Chondrocyte (in vitro differentiated cells): ENCODE results near the gene ADCYAP1R1. TPM values are rescaled to one million over a fixed set of nuclear protein-coding genes. Genes with fewer than 3 reads are reported as not detected.

ENCODE experiments used
- DNase-seq: peaks from one replicate; pipeline ENCODE4 v3.0.0; 2021; ENCODE audit warnings: mixed read lengths, low spot score
- H3K27ac Mint-ChIP-seq: one replicate; pipeline ENCODE4 v1.8.0; 2021; ENCODE audit warnings: mild to moderate bottlenecking, moderate library complexity, mixed read lengths; ENCODE audit not compliant: unreplicated experiment
- H3K27me3 Mint-ChIP-seq: 2 replicates; pipeline ENCODE4 v1.8.0; 2021; ENCODE audit warnings: low read depth, mixed read lengths
- H3K36me3 Mint-ChIP-seq: 2 replicates; pipeline ENCODE4 v1.8.0; 2021; ENCODE audit warnings: low read depth, mixed read lengths
- H3K4me1 Mint-ChIP-seq: 2 replicates; pipeline ENCODE4 v1.8.0; 2021; ENCODE audit warnings: low read depth, mild to moderate bottlenecking, mixed read lengths
- H3K4me3 Mint-ChIP-seq: one replicate; pipeline ENCODE4 v1.8.0; 2021; ENCODE audit warnings: mild to moderate bottlenecking, moderate library complexity, mixed read lengths; ENCODE audit not compliant: unreplicated experiment
- H3K9me3 Mint-ChIP-seq: 2 replicates; pipeline ENCODE4 v1.8.0; 2021; ENCODE audit warnings: low read depth, mixed read lengths
- total RNA-seq: library from RNA; stranded (reverse); gene quantifications from 3 replicates; pipeline ENCODE4 v1.2.1, GENCODE V29; 2021
- TF ChIP-seq, protein P1 (sequence below): fragments of 200-600 bp; sonication (generic); IDR thresholded peaks from 2 replicates; pipeline ENCODE4 v1.5.0; 2021; ENCODE audit warnings: antibody characterized with exemption, mild to moderate bottlenecking, moderate library complexity

Gene ADCYAP1R1
- total RNA-seq, 1 donor from 2014 or later = not detected

DNA sequence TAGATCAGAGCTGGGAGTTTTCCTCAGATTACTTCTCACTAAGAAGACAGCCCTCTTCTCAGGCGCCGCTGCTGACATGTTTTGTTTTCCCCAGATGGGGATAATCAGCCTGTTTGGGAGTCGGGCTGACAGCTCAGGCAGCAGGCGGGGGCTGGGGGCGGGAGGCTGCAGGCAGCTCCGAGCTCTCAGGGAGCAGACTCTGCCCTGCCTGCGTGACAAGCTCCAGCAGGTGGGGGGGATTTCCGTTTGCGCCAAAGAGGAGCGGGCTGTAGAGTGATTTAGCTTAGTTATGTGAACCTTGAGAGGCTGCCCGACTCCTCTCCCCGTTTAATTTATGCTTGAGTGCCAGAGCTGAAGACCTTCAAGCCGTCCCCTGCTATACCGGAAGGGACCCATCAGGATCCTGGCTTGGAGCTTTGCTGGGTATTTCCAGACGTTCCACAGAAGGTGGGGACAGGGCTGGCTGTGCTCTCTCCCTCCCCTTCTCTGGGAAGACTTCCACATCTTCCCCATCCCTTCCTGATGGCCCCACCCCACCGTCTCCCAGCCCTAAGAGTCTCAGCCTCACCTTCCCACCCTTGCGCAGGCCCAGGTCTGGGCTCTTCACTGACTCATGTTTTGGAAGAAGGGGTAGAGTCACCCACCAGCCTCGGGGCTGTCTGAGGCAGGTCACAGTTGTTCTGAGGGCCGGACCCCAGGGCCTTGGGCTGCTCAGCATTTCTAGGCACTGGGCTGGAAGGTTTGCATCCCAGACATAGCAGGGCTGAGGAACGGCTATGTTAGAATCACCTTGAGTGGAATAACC lies 24.7 kb upstream of the ADCYAP1R1 start:
- H3K4me1 Mint-ChIP-seq = peaks cover 10% of the 10 kb centered on the region
- H3K27me3 Mint-ChIP-seq = peaks cover 18% of the 10 kb centered on the region
- H3K9me3 Mint-ChIP-seq = no peaks in the 10 kb centered on the region
- H3K4me3 Mint-ChIP-seq = no peak overlapping the region
- no peak overlapping the region for H3K27ac Mint-ChIP-seq
- TF ChIP-seq, protein P1, sequence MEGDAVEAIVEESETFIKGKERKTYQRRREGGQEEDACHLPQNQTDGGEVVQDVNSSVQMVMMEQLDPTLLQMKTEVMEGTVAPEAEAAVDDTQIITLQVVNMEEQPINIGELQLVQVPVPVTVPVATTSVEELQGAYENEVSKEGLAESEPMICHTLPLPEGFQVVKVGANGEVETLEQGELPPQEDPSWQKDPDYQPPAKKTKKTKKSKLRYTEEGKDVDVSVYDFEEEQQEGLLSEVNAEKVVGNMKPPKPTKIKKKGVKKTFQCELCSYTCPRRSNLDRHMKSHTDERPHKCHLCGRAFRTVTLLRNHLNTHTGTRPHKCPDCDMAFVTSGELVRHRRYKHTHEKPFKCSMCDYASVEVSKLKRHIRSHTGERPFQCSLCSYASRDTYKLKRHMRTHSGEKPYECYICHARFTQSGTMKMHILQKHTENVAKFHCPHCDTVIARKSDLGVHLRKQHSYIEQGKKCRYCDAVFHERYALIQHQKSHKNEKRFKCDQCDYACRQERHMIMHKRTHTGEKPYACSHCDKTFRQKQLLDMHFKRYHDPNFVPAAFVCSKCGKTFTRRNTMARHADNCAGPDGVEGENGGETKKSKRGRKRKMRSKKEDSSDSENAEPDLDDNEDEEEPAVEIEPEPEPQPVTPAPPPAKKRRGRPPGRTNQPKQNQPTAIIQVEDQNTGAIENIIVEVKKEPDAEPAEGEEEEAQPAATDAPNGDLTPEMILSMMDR = no peak
- DNase-seq = peak; percentile 77
- no peaks in the 10 kb centered on the region for H3K36me3 Mint-ChIP-seq

DNA sequence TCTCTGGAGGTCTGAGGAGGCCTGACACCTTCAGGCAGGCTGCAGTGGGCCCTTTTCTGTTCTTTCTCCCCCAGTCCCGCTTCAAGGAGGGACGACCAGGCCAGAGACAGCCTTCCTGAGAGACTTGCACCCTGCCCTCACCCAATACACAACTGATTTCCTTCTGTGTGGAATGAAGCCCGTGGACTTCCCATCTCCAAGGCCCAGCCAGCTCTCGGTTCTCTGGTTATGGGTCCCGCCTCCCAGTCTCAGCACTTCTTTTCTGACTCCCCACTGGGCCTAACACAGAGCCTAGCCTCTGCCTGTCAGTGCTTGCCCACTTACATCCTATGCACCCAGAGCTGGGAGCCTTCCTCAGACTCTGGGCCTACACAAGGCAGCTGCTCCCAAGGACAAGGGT lies 24.1 kb upstream of the ADCYAP1R1 start:
- H3K27ac Mint-ChIP-seq = no peak overlapping the region
- H3K4me1 Mint-ChIP-seq = peaks cover 10% of the 10 kb centered on the region
- no peaks in the 10 kb centered on the region for H3K36me3 Mint-ChIP-seq
- TF ChIP-seq, protein P1 = no peak
- peaks cover 23% of the 10 kb centered on the region for H3K27me3 Mint-ChIP-seq
- peak; percentile 41 for DNase-seq
- no peak overlapping the region for H3K4me3 Mint-ChIP-seq
- no peaks in the 10 kb centered on the region for H3K9me3 Mint-ChIP-seq

DNA sequence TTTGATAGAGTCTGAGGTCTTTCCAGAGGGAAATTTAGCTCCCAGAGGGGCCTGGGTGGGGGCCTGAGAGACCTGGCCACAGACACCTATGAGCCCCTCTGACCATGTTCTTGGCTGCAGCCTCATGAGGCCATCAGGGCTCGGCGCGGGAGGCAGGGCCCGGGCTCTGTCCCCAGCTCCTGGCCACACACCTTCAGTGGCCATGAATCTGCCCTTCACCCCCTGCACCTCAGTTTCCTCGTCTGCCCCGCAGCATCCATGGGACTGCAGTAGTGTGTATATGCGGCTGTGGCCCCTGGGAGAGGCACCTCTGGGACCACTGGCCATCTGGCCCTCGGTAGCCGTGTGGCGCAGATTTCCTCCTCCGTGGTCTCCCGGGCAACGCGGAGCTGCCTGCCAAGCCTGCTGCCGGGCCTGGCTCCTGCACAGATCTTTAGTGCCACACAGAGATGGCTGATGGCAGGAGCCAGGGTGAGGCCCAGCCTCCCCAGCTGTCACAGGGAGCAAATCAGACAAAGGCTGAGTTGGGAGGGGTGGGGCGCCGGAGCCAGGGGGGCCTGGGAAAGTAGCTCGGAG lies 23.6 kb upstream of the ADCYAP1R1 start:
- H3K36me3 Mint-ChIP-seq = no peaks in the 10 kb centered on the region

DNA sequence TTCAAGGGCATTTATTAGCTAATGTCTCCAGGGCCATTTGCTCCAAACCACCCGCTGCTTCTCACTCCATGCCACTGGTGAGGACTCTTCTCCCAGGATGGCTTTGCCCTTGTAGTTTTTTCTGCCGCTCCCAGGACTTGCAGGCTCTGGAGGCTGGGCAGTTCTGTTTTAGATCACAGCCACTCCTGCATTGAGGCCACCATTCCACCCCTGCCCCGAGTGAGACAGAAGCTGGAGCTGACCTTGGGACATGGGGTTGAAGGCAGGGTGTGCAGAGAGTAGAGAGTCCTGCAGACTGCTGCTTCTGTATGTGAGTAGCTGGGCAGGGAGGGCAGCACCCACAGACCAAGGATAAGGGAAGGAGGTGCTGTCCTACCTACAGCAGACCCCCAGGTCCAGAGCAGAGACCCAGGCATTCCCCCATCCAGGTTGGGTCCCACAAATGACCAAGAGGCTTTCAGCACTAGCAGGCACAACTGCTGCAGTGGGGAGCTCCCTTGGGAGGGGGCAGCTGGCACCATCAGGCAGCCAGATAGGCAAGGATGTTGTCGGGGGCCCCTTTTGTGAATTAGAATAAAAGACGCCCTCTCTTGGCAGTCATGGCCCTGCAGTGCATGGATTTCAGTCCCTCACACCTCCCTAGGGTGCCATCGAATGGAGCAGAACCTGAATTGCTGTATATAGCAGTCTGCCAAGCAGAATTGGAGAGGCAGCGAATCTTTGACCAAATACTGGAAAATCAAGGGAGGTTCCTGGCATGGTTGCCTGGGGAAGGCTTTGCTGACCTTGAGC lies 22.7 kb upstream of the ADCYAP1R1 start:
- peaks cover 10% of the 10 kb centered on the region for H3K4me1 Mint-ChIP-seq
- peak; percentile 41 for DNase-seq
- peaks cover 36% of the 10 kb centered on the region for H3K27me3 Mint-ChIP-seq
- H3K36me3 Mint-ChIP-seq = no peaks in the 10 kb centered on the region
- TF ChIP-seq, protein P1 = no peak
- no peak overlapping the region for H3K27ac Mint-ChIP-seq
- no peaks in the 10 kb centered on the region for H3K9me3 Mint-ChIP-seq
- H3K4me3 Mint-ChIP-seq = no peak overlapping the region

More for the DNA sequence above, 23.6 kb upstream of the ADCYAP1R1 start:
- peaks cover 27% of the 10 kb centered on the region for H3K27me3 Mint-ChIP-seq
- no peak overlapping the region for H3K27ac Mint-ChIP-seq
- H3K9me3 Mint-ChIP-seq = no peaks in the 10 kb centered on the region
- peak; percentile 77 for DNase-seq
- no peak overlapping the region for H3K4me3 Mint-ChIP-seq
- TF ChIP-seq, protein P1 = no peak
- peaks cover 10% of the 10 kb centered on the region for H3K4me1 Mint-ChIP-seq

DNA sequence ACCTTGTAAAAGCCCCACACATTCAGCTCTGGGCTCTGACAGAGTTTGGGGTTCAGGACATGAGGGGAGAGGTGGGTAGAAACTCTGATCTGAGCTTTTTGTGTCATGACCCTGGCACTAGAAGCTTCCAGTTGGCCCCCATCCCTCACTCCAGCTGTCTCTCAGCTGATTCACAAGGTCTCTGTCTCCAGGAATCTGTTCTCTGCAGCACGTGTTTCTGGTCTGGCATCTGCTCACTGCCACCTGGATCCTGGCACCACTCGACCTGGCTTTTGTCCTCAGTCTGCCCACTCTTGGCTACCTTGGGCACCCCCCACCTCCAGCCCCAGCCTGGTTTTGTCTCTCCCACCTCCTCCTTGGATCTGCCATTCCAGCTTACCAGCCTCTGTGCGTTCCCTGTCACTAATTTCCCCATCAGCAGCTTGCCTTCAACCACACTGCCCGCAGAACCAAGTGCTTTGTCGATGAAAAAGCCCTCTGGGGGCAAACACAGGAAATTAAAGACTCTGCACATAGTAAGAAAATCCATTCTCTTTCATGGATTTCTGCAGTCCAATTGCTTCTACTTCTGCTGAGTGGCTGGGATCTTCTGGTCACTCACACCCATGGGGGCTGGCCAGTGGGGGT lies 18.3 kb upstream of the ADCYAP1R1 start:
- H3K4me3 Mint-ChIP-seq = no peak overlapping the region
- no peaks in the 10 kb centered on the region for H3K9me3 Mint-ChIP-seq
- peak; percentile 36 for DNase-seq
- H3K36me3 Mint-ChIP-seq = no peaks in the 10 kb centered on the region
- H3K27me3 Mint-ChIP-seq = peaks cover 66% of the 10 kb centered on the region
- no peak overlapping the region for H3K27ac Mint-ChIP-seq
- no peaks in the 10 kb centered on the region for H3K4me1 Mint-ChIP-seq
- TF ChIP-seq, protein P1 = no peak
